ENCODE data around the gene DLGAP1.
A peak's percentile ranks its signal among the peaks of the same experiment; 100 is the strongest.

Gene DLGAP1

GRCh38 chr18:3793111-3793510 is 662.0 kb downstream of the DLGAP1 start:
- Histone ChIP-seq H3K9me3 (ENCODE audit: severe bottlenecking) (no peaks in the 10 kb centered on the region), H3K4me3 (ENCODE audit: severe bottlenecking) (no peak overlapping the region), H3K27ac (ENCODE audit: poor library complexity, severe bottlenecking) (peak overlapping the region; percentile 82), H3K4me1 (ENCODE audit: insufficient read depth, poor library complexity, severe bottlenecking) (peaks cover 27% of the 10 kb centered on the region), H3K27me3 (ENCODE audit: insufficient read depth, poor library complexity, severe bottlenecking) (no peaks in the 10 kb centered on the region), H3K36me3 (ENCODE audit: low read depth) (no peaks in the 10 kb centered on the region)
- DNase-seq (ENCODE audit: low spot score): no peak
- no peak for ATAC-seq (ENCODE audit: low read depth)
- TF ChIP-seq CTCF (IDR thresholded peaks at IDR 0.05; ENCODE audit: poor library complexity, severe bottlenecking): no peak

- Histone ChIP-seq H3K36me3 (ENCODE audit: low read depth) (no peaks in the 10 kb centered on the region), H3K4me3 (ENCODE audit: severe bottlenecking) (no peak overlapping the region), H3K27ac (ENCODE audit: poor library complexity, severe bottlenecking) (no peak overlapping the region), H3K27me3 (ENCODE audit: insufficient read depth, poor library complexity, severe bottlenecking) (no peaks in the 10 kb centered on the region), H3K9me3 (ENCODE audit: severe bottlenecking) (no peaks in the 10 kb centered on the region), H3K4me1 (ENCODE audit: insufficient read depth, poor library complexity, severe bottlenecking) (peaks cover 31% of the 10 kb centered on the region)
- ATAC-seq (ENCODE audit: low read depth): no peak
- DNase-seq (ENCODE audit: low spot score): no peak
- no peak for TF ChIP-seq CTCF (IDR thresholded peaks at IDR 0.05; ENCODE audit: poor library complexity, severe bottlenecking)
Observed at GRCh38 chr18:3792711-3793110, 662.4 kb downstream of the DLGAP1 start.

GRCh38 chr18:3791238-3791637 is 663.9 kb downstream of the DLGAP1 start:
- TF ChIP-seq CTCF (IDR thresholded peaks at IDR 0.05; ENCODE audit: poor library complexity, severe bottlenecking): no peak
- DNase-seq (ENCODE audit: low spot score): no peak
- H3K4me1 ChIP-seq (ENCODE audit: insufficient read depth, poor library complexity, severe bottlenecking): peaks cover 37% of the 10 kb centered on the region
- H3K27me3 ChIP-seq (ENCODE audit: insufficient read depth, poor library complexity, severe bottlenecking): no peaks in the 10 kb centered on the region
- no peak overlapping the region for H3K4me3 ChIP-seq (ENCODE audit: severe bottlenecking)
- no peak for ATAC-seq (ENCODE audit: low read depth)
- no peaks in the 10 kb centered on the region for H3K36me3 ChIP-seq (ENCODE audit: low read depth)
- no peaks in the 10 kb centered on the region for H3K9me3 ChIP-seq (ENCODE audit: severe bottlenecking)
- H3K27ac ChIP-seq (ENCODE audit: poor library complexity, severe bottlenecking): no peak overlapping the region

- no peak overlapping the region for H3K4me3 ChIP-seq (ENCODE audit: severe bottlenecking)
- peaks cover 37% of the 10 kb centered on the region for H3K4me1 ChIP-seq (ENCODE audit: insufficient read depth, poor library complexity, severe bottlenecking)
Observed at GRCh38 chr18:3790703-3791102, 664.4 kb downstream of the DLGAP1 start.

More at GRCh38 chr18:3790703-3791102, 664.4 kb downstream of the DLGAP1 start:
- Histone ChIP-seq H3K9me3 (ENCODE audit: severe bottlenecking) (no peaks in the 10 kb centered on the region), H3K36me3 (ENCODE audit: low read depth) (no peaks in the 10 kb centered on the region), H3K27ac (ENCODE audit: poor library complexity, severe bottlenecking) (no peak overlapping the region), H3K27me3 (ENCODE audit: insufficient read depth, poor library complexity, severe bottlenecking) (no peaks in the 10 kb centered on the region)
- no peak for DNase-seq (ENCODE audit: low spot score)
- no peak for TF ChIP-seq CTCF (IDR thresholded peaks at IDR 0.05; ENCODE audit: poor library complexity, severe bottlenecking)
- no peak for ATAC-seq (ENCODE audit: low read depth)

Measured in RWPE2 (cell line).